Left lung (tissue), 10 donors: ENCODE data around the gene CTDNEP1. TPM values are rescaled to one million over a fixed set of nuclear protein-coding genes. Genes with fewer than 3 reads are reported as not detected.

Experiments used
- ATAC-seq: fragments of 200-7000 bp; cut with Tn5 transposase; one replicate; pipeline ENCODE4 v1.9.1; 2020; ENCODE audit warnings: moderate library complexity
- DNase-seq, 4 donors: peaks; one replicate each; pipeline ENCODE4 v3.0.0-alpha.2; 2013 to 2020
- H3K27ac ChIP-seq, 2 donors: fragments of 200-600 bp; sonication (generic) in 1 of 2; one replicate each; pipeline versions ENCODE4 v1.5.0 to v1.8.0; 2020 to 2021
- H3K27me3 ChIP-seq, 2 donors: fragments of 200-600 bp; sonication (generic) in 1 of 2; one replicate each; pipeline versions ENCODE4 v1.5.0 to v1.8.0; 2020 to 2021
- H3K36me3 ChIP-seq, 2 donors: fragments of 200-600 bp; sonication (generic) in 1 of 2; one replicate each; pipeline versions ENCODE4 v1.5.0 to v1.8.0; 2020 to 2021
- H3K4me1 ChIP-seq, 2 donors: fragments of 200-600 bp; one replicate each; pipeline ENCODE4 v1.8.0; 2021
- H3K4me3 ChIP-seq, 2 donors: fragments of 200-600 bp; sonication (generic) in 1 of 2; one replicate each; pipeline versions ENCODE4 v1.5.0 to v1.8.0; 2020 to 2021; ENCODE audit warnings: mild to moderate bottlenecking in 1 of 2
- H3K9me3 ChIP-seq, 2 donors: fragments of 200-600 bp; sonication (generic) in 1 of 2; one replicate each; pipeline versions ENCODE4 v1.5.0 to v1.8.0; 2020 to 2021
- intact Hi-C, 2 donors: fragments of 100-400 bp; cut with DNase I; formaldehyde crosslinking; loops; one replicate each; pipeline versions ENCODE4 v1.11.2 to v1.14.2; 2022
- polyA plus RNA-seq, 6 donors: library from polyadenylated mRNA; unstranded; fragments of 120-200 nt; gene quantifications; one replicate each; pipeline ENCODE4 v1.2.1, GENCODE V29; 2013; ENCODE audit not compliant: insufficient read length in 6 of 6
- total RNA-seq, 2 donors: library from RNA; stranded (reverse); fragmentation: NEBNext Ultra II Directional; extraction: Animal tissue kit (Norgen Biotek cat#: 25700); gene quantifications; one replicate each; pipeline ENCODE4 v1.2.1, GENCODE V29; 2021
- TF ChIP-seq, protein P1 (sequence below), 2 donors: fragments of 200-600 bp; sonication (generic) in 1 of 2; IDR thresholded peaks; one replicate each; pipeline versions ENCODE4 v1.5.0 to v1.8.0; 2021; ENCODE audit warnings: antibody characterized with exemption in 2 of 2
- donor health status: DM: no; HTN: yes; CAD: no.
- donor health status: DM: no; HTN: no; CAD: no.

The CTDNEP1 gene
- total and polyA plus RNA-seq, 8 donors: 133 to 171 (median 146) TPM

DNA sequence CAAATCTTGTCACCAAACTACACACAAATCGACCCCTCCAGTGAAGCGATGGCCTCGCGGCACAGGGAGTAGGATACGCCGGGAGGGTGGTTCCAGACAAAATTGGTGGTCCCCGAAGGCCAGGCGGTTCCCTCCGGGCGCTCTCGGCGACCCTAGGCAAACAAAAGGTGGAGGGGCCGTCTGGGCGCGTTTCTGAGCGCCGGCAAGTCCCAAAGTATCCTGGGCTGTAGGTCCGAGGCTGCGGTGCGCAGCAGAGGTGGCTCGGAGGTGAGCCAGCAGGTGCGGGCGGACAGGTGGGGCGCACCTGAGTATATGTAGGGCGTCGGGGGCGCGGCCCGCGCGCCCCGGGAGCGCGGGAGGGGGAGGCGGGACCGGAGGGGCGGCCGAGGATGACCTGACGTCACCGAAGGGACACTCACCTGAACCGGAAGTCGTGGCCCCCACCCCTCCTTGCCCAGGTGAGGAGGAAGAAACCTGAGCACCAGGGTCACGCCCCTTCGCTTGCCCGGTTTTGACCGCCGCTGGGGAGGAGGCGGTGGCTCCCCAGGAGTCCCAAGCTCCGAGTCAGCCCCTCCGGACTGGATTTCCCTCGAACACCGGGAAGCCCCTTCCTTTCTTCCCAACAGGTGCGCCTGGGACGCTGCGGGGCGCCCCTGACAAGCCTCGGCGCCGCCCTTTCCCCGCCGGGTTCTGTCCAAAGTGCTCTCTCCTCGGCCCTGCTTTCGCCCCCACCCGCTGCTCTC lies 10.8 kb upstream of the CTDNEP1 start, which contains the start of gene CLDN7:
Gene CLDN7 (minus strand): TSS at position 287 of the 743 bp plus-strand sequence. CDS start 435 bp downstream, outside the sequence.
- Histone ChIP-seq H3K4me3 (peak within 1 kb of the TSS; percentile 56 to 59), H3K36me3 (peaks cover 0 to 30% of the 10 kb centered on the region in 2 donors), H3K27ac (peak within 1 kb of the TSS; percentile 86 to 88), H3K9me3 (no peaks in the 10 kb centered on the region), H3K4me1 (peaks cover 3 to 46% of the 10 kb centered on the region in 2 donors), H3K27me3 (peaks cover 10 to 58% of the 10 kb centered on the region in 2 donors)
- ATAC-seq: peak; percentile 79
- intact Hi-C loops: no loop called here
- peak in 3 of 4 donors; percentile 89 to 93 (median 90) for DNase-seq
- TF ChIP-seq, protein P1, sequence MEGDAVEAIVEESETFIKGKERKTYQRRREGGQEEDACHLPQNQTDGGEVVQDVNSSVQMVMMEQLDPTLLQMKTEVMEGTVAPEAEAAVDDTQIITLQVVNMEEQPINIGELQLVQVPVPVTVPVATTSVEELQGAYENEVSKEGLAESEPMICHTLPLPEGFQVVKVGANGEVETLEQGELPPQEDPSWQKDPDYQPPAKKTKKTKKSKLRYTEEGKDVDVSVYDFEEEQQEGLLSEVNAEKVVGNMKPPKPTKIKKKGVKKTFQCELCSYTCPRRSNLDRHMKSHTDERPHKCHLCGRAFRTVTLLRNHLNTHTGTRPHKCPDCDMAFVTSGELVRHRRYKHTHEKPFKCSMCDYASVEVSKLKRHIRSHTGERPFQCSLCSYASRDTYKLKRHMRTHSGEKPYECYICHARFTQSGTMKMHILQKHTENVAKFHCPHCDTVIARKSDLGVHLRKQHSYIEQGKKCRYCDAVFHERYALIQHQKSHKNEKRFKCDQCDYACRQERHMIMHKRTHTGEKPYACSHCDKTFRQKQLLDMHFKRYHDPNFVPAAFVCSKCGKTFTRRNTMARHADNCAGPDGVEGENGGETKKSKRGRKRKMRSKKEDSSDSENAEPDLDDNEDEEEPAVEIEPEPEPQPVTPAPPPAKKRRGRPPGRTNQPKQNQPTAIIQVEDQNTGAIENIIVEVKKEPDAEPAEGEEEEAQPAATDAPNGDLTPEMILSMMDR (IDR thresholded peaks at IDR 0.05): no peak

DNA sequence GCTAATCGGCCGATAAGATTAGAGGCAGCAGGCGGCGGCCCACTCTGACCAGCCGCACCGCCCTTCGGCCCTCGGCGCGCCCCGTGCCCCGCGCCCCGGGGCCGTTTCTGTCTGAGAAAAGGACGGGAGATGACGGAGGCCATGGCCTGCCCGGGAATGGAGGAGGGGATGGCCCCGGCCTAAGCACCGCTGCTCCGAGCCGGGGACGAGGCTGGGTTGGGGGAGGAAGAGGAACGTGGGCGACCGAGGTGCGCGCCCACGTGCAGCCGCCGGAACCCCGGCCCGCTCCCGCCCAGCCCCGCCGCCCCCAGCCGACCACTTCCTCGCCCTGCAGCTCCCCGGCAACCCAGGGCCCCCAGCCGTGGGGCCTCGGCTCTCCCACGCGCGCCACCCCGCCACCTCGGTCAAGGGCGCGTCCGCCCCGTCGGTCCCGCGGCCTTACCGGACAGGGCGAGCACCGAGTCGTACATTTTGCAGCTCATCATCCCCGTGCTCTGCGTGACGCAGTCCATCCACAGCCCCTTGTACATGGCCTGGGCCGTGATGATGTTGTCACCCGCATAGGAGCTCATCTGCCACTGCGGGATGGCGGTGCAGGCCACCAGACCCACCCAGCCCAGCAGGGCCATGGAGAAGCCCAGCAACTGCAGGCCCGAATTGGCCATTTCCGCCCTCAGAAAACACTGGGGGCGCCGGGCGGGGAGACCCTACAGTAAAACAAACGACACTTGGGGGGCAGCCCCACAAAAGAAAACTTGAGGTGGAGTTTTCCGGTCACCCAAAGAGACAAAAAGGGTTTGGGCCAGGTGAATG lies 10.1 kb upstream of the CTDNEP1 start:
- Histone ChIP-seq H3K9me3 (no peaks in the 10 kb centered on the region), H3K27me3 (peaks cover 10 to 58% of the 10 kb centered on the region in 2 donors), H3K4me3 (peak overlapping the region; percentile 56 to 59), H3K4me1 (peaks cover 3 to 46% of the 10 kb centered on the region in 2 donors), H3K36me3 (peaks cover 0 to 38% of the 10 kb centered on the region in 2 donors), H3K27ac (peak overlapping the region; percentile 86 to 88)
- intact Hi-C loops: no loop called here
- ATAC-seq (peak; percentile 2), DNase-seq (peak in 1 of 4 donors; percentile 82)
- TF ChIP-seq, protein P1 (IDR thresholded peaks at IDR 0.05): no peak

DNA sequence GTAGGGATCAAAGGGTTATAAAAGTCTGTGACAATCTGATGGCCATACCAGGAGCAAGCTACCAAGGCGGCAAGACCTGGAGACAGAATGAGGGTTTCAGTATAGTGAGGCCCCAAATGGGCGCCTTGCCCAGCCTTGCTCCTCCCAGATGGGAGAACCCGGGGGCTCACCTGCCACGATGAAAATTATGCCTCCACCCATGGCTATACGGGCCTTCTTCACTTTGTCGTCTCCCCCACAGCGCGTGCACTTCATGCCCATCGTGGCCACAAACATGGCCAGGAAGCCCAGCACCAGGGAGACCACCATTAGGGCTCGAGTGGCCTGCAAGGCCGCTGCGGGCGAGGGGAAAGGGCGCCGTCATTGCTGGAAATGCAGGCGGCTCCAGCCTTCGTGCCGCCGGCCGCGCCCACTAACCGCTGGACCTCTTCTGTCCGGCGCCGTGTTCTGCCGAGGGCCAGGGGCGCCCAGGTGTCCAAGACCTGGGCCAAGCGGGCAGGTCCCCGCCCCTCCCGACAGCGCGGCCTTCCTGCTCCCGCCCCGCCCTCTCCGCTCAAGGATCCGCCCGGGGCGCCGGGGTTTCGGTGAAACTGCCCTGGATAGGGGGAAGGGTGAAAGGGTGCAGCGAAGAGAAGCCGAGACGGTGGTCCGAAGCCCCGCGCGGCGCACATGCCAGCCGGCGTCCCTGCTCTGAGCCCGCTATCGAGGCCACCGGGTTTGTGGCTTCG lies 9.3 kb upstream of the CTDNEP1 start:
- intact Hi-C loops: no loop called here

DNA sequence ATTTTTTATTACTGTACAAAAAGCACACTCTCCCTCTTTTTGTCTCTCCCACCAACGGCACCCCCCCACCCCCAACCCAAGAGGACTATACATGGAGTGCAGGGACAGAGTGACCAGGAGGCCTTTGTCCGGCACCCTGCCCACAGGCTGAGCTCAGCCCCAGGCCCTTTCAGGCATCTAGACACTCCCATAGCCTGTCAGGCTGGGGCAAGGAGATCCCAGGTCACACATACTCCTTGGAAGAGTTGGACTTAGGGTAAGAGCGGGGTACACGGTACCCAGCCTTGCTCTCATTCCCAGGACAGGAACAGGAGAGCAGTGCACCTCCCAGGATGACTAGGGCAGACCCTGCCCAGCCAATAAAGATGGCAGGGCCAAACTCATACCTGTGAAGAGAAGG lies 8.6 kb upstream of the CTDNEP1 start:
- no peak for ATAC-seq
- TF ChIP-seq, protein P1 (IDR thresholded peaks at IDR 0.05): no peak
- DNase-seq: peak in 1 of 4 donors; percentile 25
- H3K9me3 ChIP-seq: no peaks in the 10 kb centered on the region
- peak overlapping the region in 1 of 2 donors; percentile 88 for H3K27ac ChIP-seq
- intact Hi-C loops: no loop called here
- H3K4me1 ChIP-seq: peaks cover 3 to 46% of the 10 kb centered on the region in 2 donors
- H3K27me3 ChIP-seq: peaks cover 10 to 49% of the 10 kb centered on the region in 2 donors
- peak overlapping the region; percentile 56 to 59 for H3K4me3 ChIP-seq
- H3K36me3 ChIP-seq: peaks cover 0 to 53% of the 10 kb centered on the region in 2 donors

More for the DNA sequence above, 9.3 kb upstream of the CTDNEP1 start:
- TF ChIP-seq, protein P1 (IDR thresholded peaks at IDR 0.05): no peak
- H3K4me3 ChIP-seq: peak overlapping the region; percentile 56 to 59
- H3K27me3 ChIP-seq: peaks cover 10 to 55% of the 10 kb centered on the region in 2 donors
- DNase-seq (peak in 3 of 4 donors; percentile 67 to 93 (median 83)), ATAC-seq (peak; percentile 68)
- H3K27ac ChIP-seq: peak overlapping the region; percentile 86 to 88
- no peaks in the 10 kb centered on the region for H3K9me3 ChIP-seq
- peaks cover 0 to 46% of the 10 kb centered on the region in 2 donors for H3K36me3 ChIP-seq
- peaks cover 3 to 46% of the 10 kb centered on the region in 2 donors for H3K4me1 ChIP-seq
